OCI-LY3 (cell line): ENCODE data around the gene BMERB1.

ENCODE experiments used
- CTCF ChIP-seq: fragments of 200-600, 300-600 bp; sonication (generic); IDR thresholded peaks from 2 replicates; pipeline ENCODE4 v1.5.1; 2014; ENCODE audit warnings: antibody characterized with exemption, low read length, low read depth
- EZH2phosphoT487 ChIP-seq: fragments of 200-600 bp; shearing (Covaris generic); IDR thresholded peaks from 2 replicates; pipeline ENCODE4 v1.6.1; 2018; ENCODE audit warnings: antibody characterized with exemption, mixed run types, low read depth

- no peak for TF ChIP-seq CTCF
- TF ChIP-seq EZH2phosphoT487, result no peak
These were observed 59.8 kb downstream of the BMERB1 start for GRCh38 chr16:15494236-15494635.
